Lower leg skin (tissue), 3 donors: ENCODE measurements around the gene TMC7.

ENCODE experiments used
- CTCF ChIP-seq, 3 donors: fragments of 450-650 bp; IDR thresholded peaks; one replicate each; pipeline ENCODE4 v1.5.1; 2016; ENCODE audit warnings: antibody characterized with exemption in 3 of 3, mild to moderate bottlenecking in 3 of 3, moderate library complexity in 2 of 3
- POLR2A ChIP-seq, 2 donors: fragments of 450-650 bp; IDR thresholded peaks; one replicate each; pipeline ENCODE4 v1.6.1; 2016 to 2017; ENCODE audit warnings: antibody characterized with exemption in 2 of 2, mild to moderate bottlenecking in 1 of 2, moderate library complexity in 1 of 2

- TF ChIP-seq CTCF (IDR thresholded peaks at IDR 0.05): no peak
- no peak for TF ChIP-seq POLR2A (IDR thresholded peaks at IDR 0.05)
Measured at GRCh38 chr16:18984435-18985005, 786 bp downstream of the TMC7 start.
